GM23338 (cell line): ENCODE data around the gene SEMA4A. TPM values are rescaled to one million over a fixed set of nuclear protein-coding genes. Genes with fewer than 3 reads are reported as not detected.

Experiments used
- ATAC-seq: fragments of 200-7000 bp; cut with Tn5 transposase; 3 replicates; pipeline ENCODE4 v1.9.1; 2020
- DNase-seq: peaks from one replicate; pipeline ENCODE4 v3.0.0-alpha.2; 2015; ENCODE audit warnings: low spot score
- H2AFZ ChIP-seq: fragments of 200-600 bp; sonication (generic); 2 replicates; pipeline ENCODE4 v1.8.0; 2016; ENCODE audit warnings: antibody characterized with exemption, mild to moderate bottlenecking, moderate library complexity
- H3F3A ChIP-seq: fragments of 200-600 bp; sonication (generic); replicated peaks from 2 replicates; pipeline ENCODE4 v1.8.0; 2017; ENCODE audit warnings: antibody characterized with exemption, mixed run types, low read depth
- H3K27ac ChIP-seq: fragments of 200-600 bp; sonication (generic); 2 replicates; pipeline ENCODE4 v1.6.1; 2016; ENCODE audit warnings: low read depth
- H3K27me3 ChIP-seq: fragments of 200-600 bp; sonication (generic); 2 replicates; pipeline ENCODE4 v1.8.0; 2016; ENCODE audit warnings: mild to moderate bottlenecking, mixed run types, moderate library complexity; ENCODE audit not compliant: insufficient read depth
- H3K36me3 ChIP-seq: fragments of 200-600 bp; sonication (generic); 2 replicates; pipeline ENCODE4 v1.8.0; 2016; ENCODE audit warnings: mild to moderate bottlenecking; ENCODE audit not compliant: insufficient read depth
- H3K4me1 ChIP-seq: fragments of 200-600 bp; sonication (generic); 2 replicates; pipeline ENCODE4 v1.8.0; 2016; ENCODE audit warnings: mild to moderate bottlenecking, moderate library complexity; ENCODE audit not compliant: insufficient read depth
- H3K4me2 ChIP-seq: fragments of 200-600 bp; sonication (generic); 2 replicates; pipeline ENCODE4 v1.7.1; 2017; ENCODE audit warnings: mixed run types
- H3K4me3 ChIP-seq: fragments of 200-600 bp; sonication (generic); 2 replicates; pipeline ENCODE4 v1.6.1; 2016; ENCODE audit warnings: mixed run types
- H3K79me2 ChIP-seq: fragments of 200-600 bp; sonication (generic); replicated peaks from 2 replicates; pipeline ENCODE4 v1.8.0; 2017; ENCODE audit warnings: mild to moderate bottlenecking; ENCODE audit not compliant: insufficient read depth
- H3K9me2 ChIP-seq: fragments of 200-600 bp; sonication (generic); 2 replicates; pipeline ENCODE4 v1.8.0; 2017; ENCODE audit not compliant: insufficient read depth
- H4K20me1 ChIP-seq: fragments of 200-600 bp; sonication (generic); replicated peaks from 2 replicates; pipeline ENCODE4 v1.8.0; 2017; ENCODE audit warnings: mild to moderate bottlenecking; ENCODE audit not compliant: insufficient read depth
- H3K27ac Mint-ChIP-seq: 2 replicates; pipeline ENCODE4 v1.8.0; 2020; ENCODE audit warnings: inconsistent platforms, mild to moderate bottlenecking, moderate library complexity, mixed read lengths
- H3K27me3 Mint-ChIP-seq: 3 replicates; pipeline ENCODE4 v1.8.0; 2022; ENCODE audit warnings: low read depth, mild to moderate bottlenecking, moderate library complexity, mixed read lengths, inconsistent platforms; ENCODE audit not compliant: insufficient read depth, poor library complexity
- H3K36me3 Mint-ChIP-seq: 3 replicates; pipeline ENCODE4 v1.8.0; 2021; ENCODE audit warnings: low read depth, mild to moderate bottlenecking, inconsistent platforms, moderate library complexity, mixed read lengths
- H3K4me1 Mint-ChIP-seq: 3 replicates; pipeline ENCODE4 v1.8.0; 2020; ENCODE audit warnings: mild to moderate bottlenecking, inconsistent platforms, mixed read lengths
- H3K4me3 Mint-ChIP-seq: 3 replicates; pipeline ENCODE4 v1.8.0; 2021; ENCODE audit warnings: moderate library complexity, mild to moderate bottlenecking, inconsistent platforms, mixed read lengths
- H3K9me3 Mint-ChIP-seq: 3 replicates; pipeline ENCODE4 v1.8.0; 2020; ENCODE audit warnings: moderate library complexity, mild to moderate bottlenecking, inconsistent platforms, mixed read lengths
- CREB1 ChIP-seq: fragments of 250-450 bp; sonication (Bioruptor Pico); IDR thresholded peaks from 2 replicates; pipeline ENCODE4 v1.5.0; 2020; ENCODE audit warnings: low read depth, mild to moderate bottlenecking, moderate library complexity
- ETS1 ChIP-seq: IDR thresholded peaks from 2 replicates; pipeline ENCODE4 v1.6.1; 2016; ENCODE audit warnings: antibody characterized with exemption
- EZH2 ChIP-seq: fragments of 200-600 bp; sonication (generic); IDR thresholded peaks from one replicate; pipeline ENCODE4 v1.8.0; 2017; ENCODE audit warnings: antibody characterized with exemption, mild to moderate bottlenecking, low read depth; ENCODE audit not compliant: unreplicated experiment
- EZH2phosphoT487 ChIP-seq: fragments of 200-600 bp; sonication (generic); IDR thresholded peaks from one replicate; pipeline ENCODE4 v1.8.1; 2018; ENCODE audit warnings: antibody characterized with exemption; ENCODE audit not compliant: unreplicated experiment
- JUNB ChIP-seq: IDR thresholded peaks from one replicate; pipeline ENCODE4 v1.6.1; 2016; ENCODE audit warnings: antibody characterized with exemption; ENCODE audit not compliant: unreplicated experiment
- NANOG ChIP-seq: IDR thresholded peaks from 2 replicates; pipeline ENCODE4 v1.6.1; 2016; ENCODE audit warnings: antibody characterized with exemption, borderline replicate concordance
- POLR2AphosphoS5 ChIP-seq: IDR thresholded peaks from 2 replicates; pipeline ENCODE4 v1.6.1; 2016; ENCODE audit warnings: antibody characterized with exemption, low read depth
- STAT1 ChIP-seq: IDR thresholded peaks from one replicate; pipeline ENCODE4 v1.6.1; 2016; ENCODE audit warnings: antibody characterized with exemption; ENCODE audit not compliant: unreplicated experiment
- ZNF114 ChIP-seq: fragments of 250-450 bp; sonication (Bioruptor Pico); IDR thresholded peaks from 2 replicates; pipeline ENCODE4 v1.5.0; 2020; ENCODE audit warnings: mild to moderate bottlenecking, moderate library complexity
- ZNF331 ChIP-seq: fragments of 250-450 bp; sonication (Bioruptor Pico); IDR thresholded peaks from 2 replicates; pipeline ENCODE4 v1.5.0; 2020; ENCODE audit warnings: low read depth, mild to moderate bottlenecking, moderate library complexity
- polyA plus RNA-seq: library from polyadenylated mRNA; unstranded; fragments of >200 nt; fragmentation: Nextera tagmentation; extraction: Ambion mirVana; gene quantifications from 2 replicates; pipeline ENCODE4 v1.2.1, GENCODE V29; 2016
- total RNA-seq: library from RNA; depleted of rRNA; stranded (reverse); fragments of >200 nt; shearing (Covaris generic); gene quantifications from 2 replicates; pipeline ENCODE4 v1.2.3, GENCODE V29; 2014
- TF ChIP-seq, protein P1 (sequence below): fragments of 250-450 bp; sonication (Bioruptor Pico); IDR thresholded peaks from 2 replicates; pipeline ENCODE4 v1.5.0; 2020; ENCODE audit warnings: mild to moderate bottlenecking, moderate library complexity
- TF ChIP-seq, protein P2 (sequence below): IDR thresholded peaks from one replicate; pipeline ENCODE4 v1.6.1; 2018; ENCODE audit warnings: antibody characterized with exemption; ENCODE audit not compliant: unreplicated experiment
- TF ChIP-seq, protein P3 (sequence below), 2 experiments: fragments of 200-600 bp in 1 of 2; sonication (generic) in 1 of 2; conservative IDR thresholded peaks; 2 replicates each; pipeline versions ENCODE4 v1.5.1 to v1.6.1; 2016 to 2017; ENCODE audit warnings: antibody characterized with exemption in 2 of 2, low read depth in 2 of 2, mild to moderate bottlenecking in 2 of 2, moderate library complexity in 1 of 2

Gene SEMA4A
- total and polyA plus RNA-seq, 2 experiments from 2014 or later = 5.5 to 20.2 TPM

GRCh38 chr1:156108664-156109241 is 44.6 kb upstream of the SEMA4A start:
- no peaks in the 10 kb centered on the region for H3K36me3 ChIP-seq
- peaks cover 37% of the 10 kb centered on the region for H3F3A ChIP-seq
- Mint-ChIP-seq H3K36me3 (no peaks in the 10 kb centered on the region), H3K27me3 (peaks cover 42% of the 10 kb centered on the region), H3K27ac (no peak overlapping the region), H3K9me3 (no peaks in the 10 kb centered on the region; the same call in 2 of the 3 replicates), H3K4me3 (no peak overlapping the region), H3K4me1 (peaks cover 48% of the 10 kb centered on the region)
- no peak overlapping the region for H3K4me3 ChIP-seq
- H3K27ac ChIP-seq = no peak overlapping the region
- TF ChIP-seq, protein P1, sequence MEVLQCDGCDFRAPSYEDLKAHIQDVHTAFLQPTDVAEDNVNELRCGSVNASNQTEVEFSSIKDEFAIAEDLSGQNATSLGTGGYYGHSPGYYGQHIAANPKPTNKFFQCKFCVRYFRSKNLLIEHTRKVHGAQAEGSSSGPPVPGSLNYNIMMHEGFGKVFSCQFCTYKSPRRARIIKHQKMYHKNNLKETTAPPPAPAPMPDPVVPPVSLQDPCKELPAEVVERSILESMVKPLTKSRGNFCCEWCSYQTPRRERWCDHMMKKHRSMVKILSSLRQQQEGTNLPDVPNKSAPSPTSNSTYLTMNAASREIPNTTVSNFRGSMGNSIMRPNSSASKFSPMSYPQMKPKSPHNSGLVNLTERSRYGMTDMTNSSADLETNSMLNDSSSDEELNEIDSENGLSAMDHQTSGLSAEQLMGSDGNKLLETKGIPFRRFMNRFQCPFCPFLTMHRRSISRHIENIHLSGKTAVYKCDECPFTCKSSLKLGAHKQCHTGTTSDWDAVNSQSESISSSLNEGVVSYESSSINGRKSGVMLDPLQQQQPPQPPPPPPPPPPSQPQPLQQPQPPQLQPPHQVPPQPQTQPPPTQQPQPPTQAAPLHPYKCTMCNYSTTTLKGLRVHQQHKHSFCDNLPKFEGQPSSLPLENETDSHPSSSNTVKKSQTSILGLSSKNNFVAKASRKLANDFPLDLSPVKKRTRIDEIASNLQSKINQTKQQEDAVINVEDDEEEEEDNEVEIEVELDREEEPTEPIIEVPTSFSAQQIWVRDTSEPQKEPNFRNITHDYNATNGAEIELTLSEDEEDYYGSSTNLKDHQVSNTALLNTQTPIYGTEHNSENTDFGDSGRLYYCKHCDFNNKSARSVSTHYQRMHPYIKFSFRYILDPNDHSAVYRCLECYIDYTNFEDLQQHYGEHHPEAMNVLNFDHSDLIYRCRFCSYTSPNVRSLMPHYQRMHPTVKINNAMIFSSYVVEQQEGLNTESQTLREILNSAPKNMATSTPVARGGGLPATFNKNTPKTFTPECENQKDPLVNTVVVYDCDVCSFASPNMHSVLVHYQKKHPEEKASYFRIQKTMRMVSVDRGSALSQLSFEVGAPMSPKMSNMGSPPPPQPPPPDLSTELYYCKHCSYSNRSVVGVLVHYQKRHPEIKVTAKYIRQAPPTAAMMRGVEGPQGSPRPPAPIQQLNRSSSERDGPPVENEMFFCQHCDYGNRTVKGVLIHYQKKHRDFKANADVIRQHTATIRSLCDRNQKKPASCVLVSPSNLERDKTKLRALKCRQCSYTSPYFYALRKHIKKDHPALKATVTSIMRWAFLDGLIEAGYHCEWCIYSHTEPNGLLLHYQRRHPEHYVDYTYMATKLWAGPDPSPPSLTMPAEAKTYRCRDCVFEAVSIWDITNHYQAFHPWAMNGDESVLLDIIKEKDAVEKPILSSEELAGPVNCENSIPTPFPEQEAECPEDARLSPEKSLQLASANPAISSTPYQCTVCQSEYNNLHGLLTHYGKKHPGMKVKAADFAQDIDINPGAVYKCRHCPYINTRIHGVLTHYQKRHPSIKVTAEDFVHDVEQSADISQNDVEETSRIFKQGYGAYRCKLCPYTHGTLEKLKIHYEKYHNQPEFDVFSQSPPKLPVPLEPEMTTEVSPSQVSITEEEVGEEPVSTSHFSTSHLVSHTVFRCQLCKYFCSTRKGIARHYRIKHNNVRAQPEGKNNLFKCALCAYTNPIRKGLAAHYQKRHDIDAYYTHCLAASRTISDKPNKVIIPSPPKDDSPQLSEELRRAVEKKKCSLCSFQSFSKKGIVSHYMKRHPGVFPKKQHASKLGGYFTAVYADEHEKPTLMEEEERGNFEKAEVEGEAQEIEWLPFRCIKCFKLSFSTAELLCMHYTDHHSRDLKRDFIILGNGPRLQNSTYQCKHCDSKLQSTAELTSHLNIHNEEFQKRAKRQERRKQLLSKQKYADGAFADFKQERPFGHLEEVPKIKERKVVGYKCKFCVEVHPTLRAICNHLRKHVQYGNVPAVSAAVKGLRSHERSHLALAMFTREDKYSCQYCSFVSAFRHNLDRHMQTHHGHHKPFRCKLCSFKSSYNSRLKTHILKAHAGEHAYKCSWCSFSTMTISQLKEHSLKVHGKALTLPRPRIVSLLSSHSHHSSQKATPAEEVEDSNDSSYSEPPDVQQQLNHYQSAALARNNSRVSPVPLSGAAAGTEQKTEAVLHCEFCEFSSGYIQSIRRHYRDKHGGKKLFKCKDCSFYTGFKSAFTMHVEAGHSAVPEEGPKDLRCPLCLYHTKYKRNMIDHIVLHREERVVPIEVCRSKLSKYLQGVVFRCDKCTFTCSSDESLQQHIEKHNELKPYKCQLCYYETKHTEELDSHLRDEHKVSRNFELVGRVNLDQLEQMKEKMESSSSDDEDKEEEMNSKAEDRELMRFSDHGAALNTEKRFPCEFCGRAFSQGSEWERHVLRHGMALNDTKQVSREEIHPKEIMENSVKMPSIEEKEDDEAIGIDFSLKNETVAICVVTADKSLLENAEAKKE (CRISPR knock-in tag) = no peak
- TF ChIP-seq, protein P2, sequence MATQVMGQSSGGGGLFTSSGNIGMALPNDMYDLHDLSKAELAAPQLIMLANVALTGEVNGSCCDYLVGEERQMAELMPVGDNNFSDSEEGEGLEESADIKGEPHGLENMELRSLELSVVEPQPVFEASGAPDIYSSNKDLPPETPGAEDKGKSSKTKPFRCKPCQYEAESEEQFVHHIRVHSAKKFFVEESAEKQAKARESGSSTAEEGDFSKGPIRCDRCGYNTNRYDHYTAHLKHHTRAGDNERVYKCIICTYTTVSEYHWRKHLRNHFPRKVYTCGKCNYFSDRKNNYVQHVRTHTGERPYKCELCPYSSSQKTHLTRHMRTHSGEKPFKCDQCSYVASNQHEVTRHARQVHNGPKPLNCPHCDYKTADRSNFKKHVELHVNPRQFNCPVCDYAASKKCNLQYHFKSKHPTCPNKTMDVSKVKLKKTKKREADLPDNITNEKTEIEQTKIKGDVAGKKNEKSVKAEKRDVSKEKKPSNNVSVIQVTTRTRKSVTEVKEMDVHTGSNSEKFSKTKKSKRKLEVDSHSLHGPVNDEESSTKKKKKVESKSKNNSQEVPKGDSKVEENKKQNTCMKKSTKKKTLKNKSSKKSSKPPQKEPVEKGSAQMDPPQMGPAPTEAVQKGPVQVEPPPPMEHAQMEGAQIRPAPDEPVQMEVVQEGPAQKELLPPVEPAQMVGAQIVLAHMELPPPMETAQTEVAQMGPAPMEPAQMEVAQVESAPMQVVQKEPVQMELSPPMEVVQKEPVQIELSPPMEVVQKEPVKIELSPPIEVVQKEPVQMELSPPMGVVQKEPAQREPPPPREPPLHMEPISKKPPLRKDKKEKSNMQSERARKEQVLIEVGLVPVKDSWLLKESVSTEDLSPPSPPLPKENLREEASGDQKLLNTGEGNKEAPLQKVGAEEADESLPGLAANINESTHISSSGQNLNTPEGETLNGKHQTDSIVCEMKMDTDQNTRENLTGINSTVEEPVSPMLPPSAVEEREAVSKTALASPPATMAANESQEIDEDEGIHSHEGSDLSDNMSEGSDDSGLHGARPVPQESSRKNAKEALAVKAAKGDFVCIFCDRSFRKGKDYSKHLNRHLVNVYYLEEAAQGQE = no peak
- TF ChIP-seq CREB1 (CRISPR knock-in tag) = no peak
- no peak for TF ChIP-seq EZH2
- no peak for TF ChIP-seq ZNF114 (CRISPR knock-in tag)
- no peak for TF ChIP-seq EZH2phosphoT487
- TF ChIP-seq ZNF331 (CRISPR knock-in tag) = no peak
- TF ChIP-seq POLR2AphosphoS5 = no peak
- TF ChIP-seq STAT1 = no peak
- no peak for TF ChIP-seq NANOG
- TF ChIP-seq JUNB = no peak
- no peak for TF ChIP-seq ETS1
- TF ChIP-seq, protein P3, sequence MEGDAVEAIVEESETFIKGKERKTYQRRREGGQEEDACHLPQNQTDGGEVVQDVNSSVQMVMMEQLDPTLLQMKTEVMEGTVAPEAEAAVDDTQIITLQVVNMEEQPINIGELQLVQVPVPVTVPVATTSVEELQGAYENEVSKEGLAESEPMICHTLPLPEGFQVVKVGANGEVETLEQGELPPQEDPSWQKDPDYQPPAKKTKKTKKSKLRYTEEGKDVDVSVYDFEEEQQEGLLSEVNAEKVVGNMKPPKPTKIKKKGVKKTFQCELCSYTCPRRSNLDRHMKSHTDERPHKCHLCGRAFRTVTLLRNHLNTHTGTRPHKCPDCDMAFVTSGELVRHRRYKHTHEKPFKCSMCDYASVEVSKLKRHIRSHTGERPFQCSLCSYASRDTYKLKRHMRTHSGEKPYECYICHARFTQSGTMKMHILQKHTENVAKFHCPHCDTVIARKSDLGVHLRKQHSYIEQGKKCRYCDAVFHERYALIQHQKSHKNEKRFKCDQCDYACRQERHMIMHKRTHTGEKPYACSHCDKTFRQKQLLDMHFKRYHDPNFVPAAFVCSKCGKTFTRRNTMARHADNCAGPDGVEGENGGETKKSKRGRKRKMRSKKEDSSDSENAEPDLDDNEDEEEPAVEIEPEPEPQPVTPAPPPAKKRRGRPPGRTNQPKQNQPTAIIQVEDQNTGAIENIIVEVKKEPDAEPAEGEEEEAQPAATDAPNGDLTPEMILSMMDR (conservative IDR thresholded peaks at IDR 0.05; ENCODE audit: low read depth in 2 of 2) = no peak
- no peak overlapping the region for H2AFZ ChIP-seq
- H3K27me3 ChIP-seq = 0 out of 2 replicates have a peak, but pooled peaks cover 2% of the 10 kb centered on the region
- no peaks in the 10 kb centered on the region for H3K9me2 ChIP-seq
- DNase-seq = no peak
- ATAC-seq = no peak
- peaks cover 5% of the 10 kb centered on the region; the same call in 1 of the 2 replicates for H4K20me1 ChIP-seq
- H3K4me1 ChIP-seq = peaks cover 41% of the 10 kb centered on the region
- no peak overlapping the region for H3K4me2 ChIP-seq
- no peaks in the 10 kb centered on the region for H3K79me2 ChIP-seq
